HG02763 (cell line): ENCODE results near the gene SIRPG.
"Not testable (repeated sequence)": the region's sequence is repeated elsewhere in the genome, so short reads cannot be mapped to it uniquely, and the experiment has no call there.

Experiments used
- ATAC-seq: cut with Tn5 transposase; IDR thresholded peaks from one replicate; pipeline ENCODE4 v1.9.1; 2021; ENCODE audit warnings: mild to moderate bottlenecking, moderate library complexity; ENCODE audit not compliant: unreplicated experiment

SIRPG gene

GRCh38 chr20:1637226-1637625 is 20.4 kb downstream of the SIRPG start:
- ATAC-seq, result no peak

- no peak for ATAC-seq
Observed at GRCh38 chr20:1636621-1637020, 21.0 kb downstream of the SIRPG start.

DNA sequence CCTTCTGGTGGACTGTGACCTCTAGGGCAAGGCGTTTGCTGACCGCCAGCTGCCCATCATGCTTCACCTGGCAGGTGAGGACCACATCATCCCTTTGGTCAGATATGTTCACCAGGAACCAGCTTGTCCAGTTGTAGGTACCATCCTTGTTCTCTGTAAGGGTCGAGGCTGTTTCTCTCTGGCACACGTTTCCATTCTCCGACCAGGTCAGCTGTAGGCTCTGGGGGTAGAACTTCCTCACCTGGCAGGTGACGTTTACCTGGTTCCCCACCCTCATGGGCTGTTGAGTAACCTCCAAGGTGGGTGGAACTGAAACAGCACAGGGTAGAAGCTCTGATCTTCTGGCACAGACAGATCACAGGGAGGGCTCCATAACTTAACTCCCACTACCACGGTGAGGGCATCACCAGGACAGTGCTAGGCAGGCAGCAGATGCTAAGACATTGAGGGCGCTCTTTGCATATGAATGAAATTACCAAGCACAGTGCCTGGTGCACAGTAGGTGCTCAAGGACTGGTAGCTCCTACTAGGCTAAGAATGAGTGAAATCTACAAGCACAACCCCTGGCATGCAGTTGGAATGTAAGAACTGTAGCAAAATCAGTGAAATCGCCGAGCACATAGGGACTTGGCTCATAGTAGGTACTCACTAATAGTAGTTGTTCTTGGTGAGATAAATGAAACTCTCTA is 22.1 kb downstream of the SIRPG start:
- ATAC-seq, result no peak

GRCh38 chr20:1633535-1633934 is 24.0 kb downstream of the SIRPG start:
- no peak for ATAC-seq

DNA sequence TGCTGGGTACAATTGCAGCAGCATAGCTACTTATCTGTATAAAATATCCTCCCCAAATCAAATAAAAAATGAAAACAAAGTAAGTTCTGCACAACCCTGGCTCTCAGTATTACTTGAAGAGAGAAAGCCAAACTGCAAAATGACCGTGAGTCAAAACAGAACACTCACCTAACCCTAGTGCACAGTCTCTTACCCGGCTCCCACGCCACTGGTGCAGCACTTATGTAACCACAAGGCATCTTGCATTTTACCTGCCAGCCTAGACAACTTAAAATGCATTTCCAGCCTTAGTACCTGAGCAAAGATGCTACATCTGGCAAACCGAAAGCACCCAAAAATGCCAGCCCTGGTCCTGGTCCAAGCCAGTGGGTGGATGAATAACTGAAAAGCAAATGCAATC is 25.4 kb downstream of the SIRPG start:
- ATAC-seq, result no peak

GRCh38 chr20:1631309-1632151 is 26.0 kb downstream of the SIRPG start:
- no peak for ATAC-seq

DNA sequence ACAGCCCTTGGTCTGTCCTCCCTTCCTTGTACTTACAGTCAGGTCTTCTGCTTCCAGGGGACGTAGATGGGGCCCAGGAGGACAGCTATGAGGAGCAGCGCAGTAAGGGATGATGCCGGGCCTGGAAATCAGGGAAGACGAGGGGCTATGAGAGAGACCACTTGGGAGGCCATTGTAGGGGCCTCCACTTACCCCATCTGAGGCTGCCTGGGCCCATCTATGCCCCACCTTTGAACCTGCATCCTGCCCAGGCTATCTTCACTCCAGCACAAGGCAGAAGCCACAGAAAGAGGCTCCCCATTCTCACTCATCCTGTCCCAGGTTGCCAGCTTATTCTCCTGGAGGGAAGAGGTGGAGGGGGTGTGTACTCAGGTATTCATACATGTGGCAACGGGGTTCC is 27.4 kb downstream of the SIRPG start:
- ATAC-seq, result no peak

GRCh38 chr20:1629321-1629720 is 28.3 kb downstream of the SIRPG start:
- no peak for ATAC-seq

DNA sequence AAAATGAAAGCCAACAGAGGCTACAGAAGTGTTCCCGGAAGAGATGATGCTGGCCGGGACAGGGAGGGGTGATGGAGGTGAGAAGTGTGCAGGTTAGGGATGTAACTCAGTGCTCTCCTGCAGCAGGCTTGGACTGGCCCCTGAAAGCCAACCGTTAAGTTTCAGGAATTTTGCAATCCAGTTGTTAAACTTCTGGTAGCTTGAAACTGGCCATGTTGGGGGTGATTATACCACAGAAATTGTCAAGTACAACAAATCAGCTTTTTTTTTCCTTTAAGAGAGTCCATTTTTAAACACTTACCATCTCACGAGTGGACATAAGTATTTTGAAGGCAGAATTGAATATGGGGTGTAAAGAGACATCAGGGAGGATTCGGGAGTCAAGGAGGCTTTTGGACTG is 29.0 kb downstream of the SIRPG start:
- ATAC-seq, result no peak

GRCh38 chr20:1627200-1627550 is 30.4 kb downstream of the SIRPG start:
- ATAC-seq, result no peak

DNA sequence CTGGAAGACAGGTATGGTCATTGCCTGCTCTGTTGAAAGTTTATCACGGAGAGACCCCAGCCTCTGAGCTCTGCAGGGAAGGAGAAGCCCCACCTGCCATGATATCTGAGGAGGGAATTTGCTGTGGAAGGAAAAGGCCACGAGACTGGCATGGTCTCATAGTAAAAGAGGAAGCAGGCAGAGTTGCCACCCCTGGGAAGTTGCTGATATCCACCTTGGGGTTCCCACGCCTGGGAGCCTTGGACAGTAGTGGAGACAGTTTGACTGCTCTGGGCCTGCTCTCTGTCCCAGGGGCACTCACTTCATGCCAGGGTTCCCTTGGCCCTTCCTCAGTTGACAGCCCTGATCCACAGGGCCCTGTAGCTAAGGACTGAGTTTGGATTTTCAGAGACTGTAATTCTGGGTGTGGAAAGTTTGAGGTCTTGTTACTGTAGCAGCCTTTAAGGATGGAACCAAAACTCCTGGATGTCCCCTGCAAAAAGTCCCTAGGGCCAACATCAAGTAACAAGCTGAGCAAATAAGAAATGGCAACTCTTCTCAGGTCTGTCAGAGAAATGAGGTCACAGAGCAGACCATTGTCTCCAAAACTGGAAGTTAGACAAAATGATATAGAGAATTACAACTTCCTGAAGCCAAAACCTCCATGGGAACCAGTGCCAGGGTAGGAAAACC is 30.9 kb downstream of the SIRPG start:
- no peak for ATAC-seq

GRCh38 chr20:1625083-1625690 is 32.4 kb downstream of the SIRPG start:
- ATAC-seq, result no peak

DNA sequence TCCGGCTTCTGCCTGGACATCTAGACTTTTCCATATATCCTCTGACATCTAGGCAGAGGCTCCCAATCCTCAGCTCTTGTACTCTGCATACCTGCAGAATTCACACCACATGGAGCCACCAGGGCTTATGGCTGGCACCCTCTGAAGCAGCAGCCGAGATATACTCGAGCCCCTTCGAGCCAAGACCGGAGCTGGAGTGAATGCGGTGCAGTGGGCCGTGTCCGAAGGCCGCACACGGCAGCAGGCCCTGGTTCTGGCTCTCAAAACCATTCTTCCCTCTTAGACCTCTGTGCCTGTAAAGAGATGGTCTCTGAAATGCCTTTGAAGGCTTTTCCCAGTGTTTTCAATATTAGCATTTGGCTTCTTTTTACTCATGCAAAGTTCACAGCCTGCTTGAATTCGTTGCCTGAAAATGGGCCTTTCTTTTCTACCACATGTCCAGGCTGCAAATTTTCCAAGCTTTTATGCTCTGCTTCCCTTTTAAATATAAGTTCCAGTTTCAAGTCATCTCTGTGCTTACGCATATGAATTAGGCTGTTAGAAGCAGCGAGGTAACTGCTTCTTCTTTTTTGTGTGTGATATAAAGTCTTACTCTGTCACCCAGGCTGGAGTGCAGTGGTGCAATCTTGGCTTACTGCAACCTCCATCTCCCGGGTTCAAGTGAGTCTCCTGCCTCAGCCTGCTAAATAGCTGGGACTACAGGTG is 33.9 kb downstream of the SIRPG start:
- ATAC-seq, result no peak

DNA sequence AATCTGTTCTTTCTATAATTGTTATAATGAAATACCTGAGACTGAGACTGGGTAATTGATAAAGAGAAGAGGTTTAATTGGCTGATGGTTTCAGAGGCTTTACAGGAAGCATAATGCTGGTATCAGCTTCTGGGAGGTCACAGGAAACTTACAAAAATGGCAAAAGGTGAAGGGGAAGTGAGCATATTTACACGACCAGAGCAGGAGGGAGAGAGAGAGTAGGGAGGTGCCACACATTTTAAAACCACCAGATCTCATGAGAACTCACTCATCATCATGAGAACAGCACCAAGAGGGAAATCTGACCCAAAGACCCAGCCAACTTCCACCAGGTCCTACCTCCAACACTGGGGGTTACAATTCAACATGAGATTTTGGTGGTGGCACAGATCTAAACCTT is 35.1 kb downstream of the SIRPG start:
- no peak for ATAC-seq

GRCh38 chr20:1621316-1621715 is 36.3 kb downstream of the SIRPG start:
- no peak for ATAC-seq

DNA sequence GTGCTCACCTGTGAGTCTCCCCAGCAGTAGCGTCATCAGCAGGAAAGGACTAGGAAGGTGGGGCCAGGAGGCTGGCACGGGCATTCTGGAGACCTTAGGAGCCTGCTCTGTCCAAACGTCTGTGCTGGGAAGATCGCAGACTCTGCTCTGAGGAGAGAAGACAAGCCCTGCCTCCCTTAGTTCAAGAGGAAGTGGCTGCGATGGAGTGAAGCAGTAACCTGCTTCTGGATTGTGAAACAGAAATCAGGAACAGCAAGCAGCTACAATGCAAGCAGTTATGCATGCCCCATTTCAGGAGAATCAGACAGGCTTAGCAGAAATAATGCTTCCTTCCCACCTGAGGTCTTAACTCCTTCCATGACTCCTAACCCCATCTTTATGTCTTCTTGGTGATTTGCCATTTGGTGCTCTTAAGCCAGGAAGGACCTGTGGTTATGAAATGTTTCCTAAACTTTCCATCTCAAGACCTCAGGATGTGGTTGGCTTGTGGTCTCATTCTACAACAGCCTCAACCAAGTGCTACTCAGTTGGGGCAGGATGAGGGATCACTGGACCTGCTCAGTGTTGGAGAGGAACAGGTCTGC is 37.6 kb downstream of the SIRPG start, which contains the start of gene SIRPB1:
Gene SIRPB1 (minus strand): TSS at position 149 of the 584 bp plus-strand sequence. CDS start 65 bp downstream, at position 84.
- ATAC-seq, result no peak

DNA sequence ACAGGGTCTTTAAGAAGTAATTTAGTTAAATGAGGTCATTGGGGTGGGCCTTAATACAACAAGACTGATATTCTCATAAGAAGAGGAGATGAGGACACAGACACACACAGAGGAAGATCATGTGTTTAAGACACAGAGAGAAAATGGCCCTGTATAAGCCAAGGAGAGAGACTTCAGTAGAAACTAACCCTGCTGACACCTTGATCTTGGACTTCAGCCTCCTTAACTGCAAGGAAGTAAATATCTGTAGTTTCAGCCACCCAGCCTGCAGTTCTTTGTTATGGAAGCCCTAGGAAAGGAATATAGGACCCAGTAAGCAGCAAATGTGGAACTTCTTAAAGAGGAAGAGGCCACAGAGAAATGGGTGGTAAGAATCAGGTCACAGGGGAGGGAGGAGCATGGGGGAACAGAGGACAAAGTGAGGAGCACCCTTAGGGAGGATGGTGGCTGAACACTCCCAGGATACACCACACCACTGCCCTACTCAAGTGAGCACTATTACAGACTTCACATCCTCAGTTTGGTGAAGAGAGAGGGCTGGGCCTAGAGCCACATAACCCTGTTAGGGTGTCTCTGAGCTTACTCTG is 38.5 kb downstream of the SIRPG start:
- no peak for ATAC-seq

DNA sequence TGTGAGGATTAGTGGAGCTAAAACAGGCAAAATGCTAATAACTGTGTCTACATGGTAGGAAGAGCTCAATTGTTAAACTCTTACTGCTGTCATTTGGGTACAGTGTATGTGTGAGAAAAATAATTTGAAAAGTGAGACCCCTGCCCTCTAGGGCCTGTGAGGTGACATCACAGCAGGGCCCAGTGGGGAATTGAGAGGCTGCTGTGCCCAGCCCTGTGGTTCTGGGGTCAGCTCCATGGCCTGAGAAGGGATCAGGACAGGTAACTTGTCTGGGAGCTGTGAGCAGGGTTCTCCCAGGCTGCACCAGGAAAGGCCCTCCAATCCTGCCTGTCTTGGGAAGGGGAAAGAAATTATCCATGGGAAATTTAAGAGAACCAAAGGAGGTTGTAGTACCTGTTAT is 39.1 kb downstream of the SIRPG start:
- ATAC-seq, result no peak

- ATAC-seq, result no peak
Observed at GRCh38 chr20:1616858-1617434, 40.6 kb downstream of the SIRPG start.

- not testable (repeated sequence) for ATAC-seq
Observed at GRCh38 chr20:1610404-1610803, 47.2 kb downstream of the SIRPG start.
